ENCODE data around the gene GRPEL1. TPM values are rescaled to one million over a fixed set of nuclear protein-coding genes. Genes with fewer than 3 reads are reported as not detected.

GRPEL1 gene
- total and polyA plus RNA-seq, 9 of the 15 experiments (the other 6 are each of a cell fraction or from before 2014, with no cell fraction given): 43.4 to 192 (median 86.6) TPM

DNA sequence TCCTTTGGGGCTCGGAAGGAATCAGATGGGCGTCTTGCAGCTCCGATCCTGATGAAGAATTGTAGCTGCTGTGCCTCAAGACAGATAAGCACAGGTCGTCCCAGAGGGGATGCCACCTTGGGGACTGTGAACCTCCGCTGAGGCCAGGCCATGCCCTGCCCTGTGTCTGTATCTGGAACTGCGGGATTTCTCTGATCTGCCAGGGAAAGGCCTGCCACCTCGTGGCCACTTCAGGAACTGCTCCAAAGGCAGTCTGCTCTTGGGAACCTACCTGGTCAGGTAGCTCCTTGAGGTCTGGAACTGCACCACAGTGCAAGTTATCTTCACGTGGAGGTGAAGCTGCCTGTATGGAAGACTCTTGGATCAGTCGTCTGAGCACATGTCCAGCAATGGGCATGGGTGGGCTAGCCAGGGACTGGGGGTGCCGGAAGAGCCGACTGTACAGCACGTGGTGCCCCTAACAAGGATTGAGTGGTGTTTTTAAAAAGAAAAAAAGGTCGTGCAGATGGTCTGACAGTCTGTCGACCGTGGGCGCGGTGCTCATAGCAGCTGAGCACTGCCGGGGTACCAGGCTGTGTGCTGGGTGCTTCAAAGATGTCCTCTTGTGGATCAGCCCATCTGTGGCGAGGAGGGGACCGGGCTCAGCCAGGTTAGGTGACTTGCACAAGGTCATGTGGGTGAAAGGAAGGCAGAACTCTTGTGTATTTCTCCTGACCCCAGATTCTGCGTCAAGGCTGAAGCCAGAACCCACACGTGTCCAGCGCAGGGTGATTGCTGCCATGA, 3.1 kb upstream of the GRPEL1 start (continued):
- TF ChIP-seq HNRNPK (IDR thresholded peaks at IDR 0.05; ENCODE audit: low read depth, low read length, poor library complexity, severe bottlenecking) (no peak), ZNF24 (IDR thresholded peaks at IDR 0.05) (no peak), HDAC8 (tag; IDR thresholded peaks at IDR 0.05) (no peak), TEAD2 (tag; IDR thresholded peaks at IDR 0.05) (no peak), NCOA2 (IDR thresholded peaks at IDR 0.05; ENCODE audit: partially characterized antibody in 2 of 2) (no peak), RUNX1 (IDR thresholded peaks at IDR 0.05; ENCODE audit: low read depth) (no peak), ZNF282 (CRISPR knock-in tag; IDR thresholded peaks at IDR 0.05) (no peak), NEUROD1 (IDR thresholded peaks at IDR 0.05; ENCODE audit: borderline replicate concordance, low read depth, low read length, partially characterized antibody) (no peak), FOXP1 (CRISPR knock-in tag; IDR thresholded peaks at IDR 0.05) (no peak), ZNF354B (CRISPR knock-in tag; IDR thresholded peaks at IDR 0.05) (no peak), ARID2 (IDR thresholded peaks at IDR 0.05) (0 out of 2 replicates have a peak, but pooled peaks have one; percentile 29), PML (IDR thresholded peaks at IDR 0.05; ENCODE audit: low read length) (no peak), E2F3 (CRISPR knock-in tag; IDR thresholded peaks at IDR 0.05) (no peak), ERF (CRISPR knock-in tag; IDR thresholded peaks at IDR 0.05) (no peak), CREM (IDR thresholded peaks at IDR 0.05; ENCODE audit: low read depth) (0 out of 2 replicates have a peak, but pooled peaks have one; percentile 12), GTF2A2 (tag; IDR thresholded peaks at IDR 0.05) (no peak), CHD4 (IDR thresholded peaks at IDR 0.05; ENCODE audit: insufficient read depth, insufficient replicate concordance, low read depth, low read length, poor library complexity, severe bottlenecking) (no peak), POLR2A (conservative IDR thresholded peaks at IDR 0.05) (no peak), ZNF79 (CRISPR knock-in tag; IDR thresholded peaks at IDR 0.05; ENCODE audit: low read depth) (no peak), ZNF232 (CRISPR knock-in tag; IDR thresholded peaks at IDR 0.05) (no peak), TAF1 (IDR thresholded peaks at IDR 0.05; ENCODE audit: control insufficient read depth, extremely low read depth, insufficient read depth, low read length, severe bottlenecking) (no peak), ARHGAP35 (IDR thresholded peaks at IDR 0.05; ENCODE audit: partially characterized antibody) (no peak), ZNF23 (CRISPR knock-in tag; IDR thresholded peaks at IDR 0.05) (no peak)
- TF ChIP-seq, protein P1, sequence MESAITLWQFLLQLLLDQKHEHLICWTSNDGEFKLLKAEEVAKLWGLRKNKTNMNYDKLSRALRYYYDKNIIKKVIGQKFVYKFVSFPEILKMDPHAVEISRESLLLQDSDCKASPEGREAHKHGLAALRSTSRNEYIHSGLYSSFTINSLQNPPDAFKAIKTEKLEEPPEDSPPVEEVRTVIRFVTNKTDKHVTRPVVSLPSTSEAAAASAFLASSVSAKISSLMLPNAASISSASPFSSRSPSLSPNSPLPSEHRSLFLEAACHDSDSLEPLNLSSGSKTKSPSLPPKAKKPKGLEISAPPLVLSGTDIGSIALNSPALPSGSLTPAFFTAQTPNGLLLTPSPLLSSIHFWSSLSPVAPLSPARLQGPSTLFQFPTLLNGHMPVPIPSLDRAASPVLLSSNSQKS (CRISPR knock-in tag; IDR thresholded peaks at IDR 0.05): no peak
- TF ChIP-seq, protein P2, sequence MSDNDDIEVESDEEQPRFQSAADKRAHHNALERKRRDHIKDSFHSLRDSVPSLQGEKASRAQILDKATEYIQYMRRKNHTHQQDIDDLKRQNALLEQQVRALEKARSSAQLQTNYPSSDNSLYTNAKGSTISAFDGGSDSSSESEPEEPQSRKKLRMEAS (CRISPR knock-in tag; IDR thresholded peaks at IDR 0.05): no peak; the same call in 1 of the 2 replicates
- TF ChIP-seq, protein P3, sequence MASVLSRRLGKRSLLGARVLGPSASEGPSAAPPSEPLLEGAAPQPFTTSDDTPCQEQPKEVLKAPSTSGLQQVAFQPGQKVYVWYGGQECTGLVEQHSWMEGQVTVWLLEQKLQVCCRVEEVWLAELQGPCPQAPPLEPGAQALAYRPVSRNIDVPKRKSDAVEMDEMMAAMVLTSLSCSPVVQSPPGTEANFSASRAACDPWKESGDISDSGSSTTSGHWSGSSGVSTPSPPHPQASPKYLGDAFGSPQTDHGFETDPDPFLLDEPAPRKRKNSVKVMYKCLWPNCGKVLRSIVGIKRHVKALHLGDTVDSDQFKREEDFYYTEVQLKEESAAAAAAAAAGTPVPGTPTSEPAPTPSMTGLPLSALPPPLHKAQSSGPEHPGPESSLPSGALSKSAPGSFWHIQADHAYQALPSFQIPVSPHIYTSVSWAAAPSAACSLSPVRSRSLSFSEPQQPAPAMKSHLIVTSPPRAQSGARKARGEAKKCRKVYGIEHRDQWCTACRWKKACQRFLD (CRISPR knock-in tag; IDR thresholded peaks at IDR 0.05): no peak
- TF ChIP-seq, protein P4, sequence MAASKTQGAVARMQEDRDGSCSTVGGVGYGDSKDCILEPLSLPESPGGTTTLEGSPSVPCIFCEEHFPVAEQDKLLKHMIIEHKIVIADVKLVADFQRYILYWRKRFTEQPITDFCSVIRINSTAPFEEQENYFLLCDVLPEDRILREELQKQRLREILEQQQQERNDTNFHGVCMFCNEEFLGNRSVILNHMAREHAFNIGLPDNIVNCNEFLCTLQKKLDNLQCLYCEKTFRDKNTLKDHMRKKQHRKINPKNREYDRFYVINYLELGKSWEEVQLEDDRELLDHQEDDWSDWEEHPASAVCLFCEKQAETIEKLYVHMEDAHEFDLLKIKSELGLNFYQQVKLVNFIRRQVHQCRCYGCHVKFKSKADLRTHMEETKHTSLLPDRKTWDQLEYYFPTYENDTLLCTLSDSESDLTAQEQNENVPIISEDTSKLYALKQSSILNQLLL (CRISPR knock-in tag; IDR thresholded peaks at IDR 0.05; ENCODE audit: borderline replicate concordance): no peak

Data from K562 (cell line).